Neural progenitor cell (in vitro differentiated cells): ENCODE results near the gene GPAM.

Source experiments
- EZH2 ChIP-seq: fragments of 200-600 bp; sonication (generic); IDR thresholded peaks from 2 replicates; pipeline ENCODE4 v1.6.1; 2017; ENCODE audit warnings: antibody characterized with exemption, mild to moderate bottlenecking, moderate library complexity
- TF ChIP-seq, protein P1 (sequence below): fragments of 200-600 bp; sonication (generic); IDR thresholded peaks from 2 replicates; pipeline ENCODE4 v1.5.1; 2017; ENCODE audit warnings: antibody characterized with exemption, mild to moderate bottlenecking

DNA sequence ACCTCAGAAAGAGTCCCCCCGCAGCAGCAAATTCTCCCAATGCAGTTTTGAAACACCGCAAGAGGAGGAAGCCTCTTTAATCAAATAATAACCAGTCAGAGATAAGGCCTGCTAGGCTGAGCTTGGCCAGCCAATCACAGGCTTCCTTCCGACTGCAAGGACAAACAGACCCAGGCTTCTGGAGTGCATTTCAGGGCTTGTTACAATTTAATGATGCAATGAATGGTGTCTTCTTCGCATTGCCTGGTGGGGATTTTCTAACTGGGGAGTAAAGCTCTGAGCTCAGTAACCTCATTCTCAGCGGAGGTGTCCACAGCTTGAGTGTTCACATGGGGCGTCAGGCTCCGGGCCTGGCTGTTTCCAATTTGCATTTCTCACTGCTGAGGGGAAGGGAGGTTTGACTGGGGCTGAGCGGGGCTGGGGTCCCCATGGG, 31.8 kb upstream of the GPAM start:
- TF ChIP-seq EZH2 = no peak
- TF ChIP-seq, protein P1, sequence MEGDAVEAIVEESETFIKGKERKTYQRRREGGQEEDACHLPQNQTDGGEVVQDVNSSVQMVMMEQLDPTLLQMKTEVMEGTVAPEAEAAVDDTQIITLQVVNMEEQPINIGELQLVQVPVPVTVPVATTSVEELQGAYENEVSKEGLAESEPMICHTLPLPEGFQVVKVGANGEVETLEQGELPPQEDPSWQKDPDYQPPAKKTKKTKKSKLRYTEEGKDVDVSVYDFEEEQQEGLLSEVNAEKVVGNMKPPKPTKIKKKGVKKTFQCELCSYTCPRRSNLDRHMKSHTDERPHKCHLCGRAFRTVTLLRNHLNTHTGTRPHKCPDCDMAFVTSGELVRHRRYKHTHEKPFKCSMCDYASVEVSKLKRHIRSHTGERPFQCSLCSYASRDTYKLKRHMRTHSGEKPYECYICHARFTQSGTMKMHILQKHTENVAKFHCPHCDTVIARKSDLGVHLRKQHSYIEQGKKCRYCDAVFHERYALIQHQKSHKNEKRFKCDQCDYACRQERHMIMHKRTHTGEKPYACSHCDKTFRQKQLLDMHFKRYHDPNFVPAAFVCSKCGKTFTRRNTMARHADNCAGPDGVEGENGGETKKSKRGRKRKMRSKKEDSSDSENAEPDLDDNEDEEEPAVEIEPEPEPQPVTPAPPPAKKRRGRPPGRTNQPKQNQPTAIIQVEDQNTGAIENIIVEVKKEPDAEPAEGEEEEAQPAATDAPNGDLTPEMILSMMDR = no peak
